Ascending aorta (tissue), 2 donors: ENCODE measurements around the gene EDNRB. TPM values are rescaled to one million over a fixed set of nuclear protein-coding genes. Genes with fewer than 3 reads are reported as not detected.

Source experiments
- DNase-seq, 2 donors: peaks; one replicate each; pipeline ENCODE4 v3.0.0-alpha.2; 2019; ENCODE audit warnings: low spot score in 2 of 2
- H3K27ac ChIP-seq, 2 donors: fragments of 200-600 bp; sonication (generic); one replicate each; pipeline ENCODE4 v1.5.1; 2016 to 2017; ENCODE audit warnings: mild to moderate bottlenecking in 1 of 2
- H3K27me3 ChIP-seq: fragments of 200-600 bp; sonication (generic); one replicate; pipeline ENCODE4 v1.5.1; 2017
- H3K36me3 ChIP-seq, 2 donors: fragments of 200-600 bp; sonication (generic); one replicate each; pipeline ENCODE4 v1.5.1; 2016
- H3K4me1 ChIP-seq, 2 donors: fragments of 200-600 bp; sonication (generic); one replicate each; pipeline ENCODE4 v1.5.1; 2016 to 2017; ENCODE audit warnings: mild to moderate bottlenecking in 1 of 2
- H3K4me3 ChIP-seq, 2 donors: fragments of 200-600 bp; sonication (generic); one replicate each; pipeline ENCODE4 v1.5.1; 2016 to 2017; ENCODE audit warnings: mild to moderate bottlenecking in 1 of 2
- H3K9me3 ChIP-seq, 2 donors: fragments of 200-600 bp; sonication (generic); one replicate each; pipeline ENCODE4 v1.5.1; 2016
- intact Hi-C: fragments of 100-400 bp; cut with DNase I; formaldehyde crosslinking; loops from one replicate; pipeline ENCODE4 v1.15.1; 2023
- total RNA-seq: library from RNA; depleted of rRNA; stranded (reverse); fragments of >200 nt; gene quantifications from one replicate; pipeline ENCODE4 v1.1.0, GENCODE V29; 2016
- TF ChIP-seq, protein P1 (sequence below), 3 experiments: fragments of 200-600 bp in 2 of 3; fragments of 450-650 bp in 1 of 3; sonication (generic) in 2 of 3; IDR thresholded peaks; one replicate each; pipeline ENCODE4 v1.5.1; 2016 to 2019; ENCODE audit warnings: antibody characterized with exemption in 3 of 3, mild to moderate bottlenecking in 1 of 3, moderate library complexity in 1 of 3

EDNRB gene
- total RNA-seq, 1 donor from 2014 or later, result 26.4 TPM

DNA sequence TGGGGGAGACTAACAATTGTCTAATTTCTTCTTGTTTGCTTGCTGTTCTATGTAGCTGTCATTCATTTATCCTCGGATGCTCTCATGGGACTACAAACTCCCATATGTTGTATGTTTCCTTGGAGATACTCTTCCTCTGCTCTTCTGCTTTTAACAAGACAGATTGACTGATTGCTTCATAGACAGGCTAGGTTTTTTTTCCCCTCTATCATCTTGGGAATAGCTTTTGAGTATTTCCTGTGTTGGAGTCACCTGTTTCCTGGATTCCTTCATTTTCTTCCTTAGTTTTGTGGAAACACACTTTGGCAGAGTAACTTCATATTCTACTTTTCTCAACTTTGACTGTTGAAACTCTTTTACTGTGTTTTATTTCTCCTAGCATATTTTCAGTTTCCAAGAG, 27.6 kb downstream of the EDNRB start:
- TF ChIP-seq, protein P1, sequence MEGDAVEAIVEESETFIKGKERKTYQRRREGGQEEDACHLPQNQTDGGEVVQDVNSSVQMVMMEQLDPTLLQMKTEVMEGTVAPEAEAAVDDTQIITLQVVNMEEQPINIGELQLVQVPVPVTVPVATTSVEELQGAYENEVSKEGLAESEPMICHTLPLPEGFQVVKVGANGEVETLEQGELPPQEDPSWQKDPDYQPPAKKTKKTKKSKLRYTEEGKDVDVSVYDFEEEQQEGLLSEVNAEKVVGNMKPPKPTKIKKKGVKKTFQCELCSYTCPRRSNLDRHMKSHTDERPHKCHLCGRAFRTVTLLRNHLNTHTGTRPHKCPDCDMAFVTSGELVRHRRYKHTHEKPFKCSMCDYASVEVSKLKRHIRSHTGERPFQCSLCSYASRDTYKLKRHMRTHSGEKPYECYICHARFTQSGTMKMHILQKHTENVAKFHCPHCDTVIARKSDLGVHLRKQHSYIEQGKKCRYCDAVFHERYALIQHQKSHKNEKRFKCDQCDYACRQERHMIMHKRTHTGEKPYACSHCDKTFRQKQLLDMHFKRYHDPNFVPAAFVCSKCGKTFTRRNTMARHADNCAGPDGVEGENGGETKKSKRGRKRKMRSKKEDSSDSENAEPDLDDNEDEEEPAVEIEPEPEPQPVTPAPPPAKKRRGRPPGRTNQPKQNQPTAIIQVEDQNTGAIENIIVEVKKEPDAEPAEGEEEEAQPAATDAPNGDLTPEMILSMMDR (IDR thresholded peaks at IDR 0.05), result no peak
- no peak for DNase-seq
- intact Hi-C loops, result no loop called here

DNA sequence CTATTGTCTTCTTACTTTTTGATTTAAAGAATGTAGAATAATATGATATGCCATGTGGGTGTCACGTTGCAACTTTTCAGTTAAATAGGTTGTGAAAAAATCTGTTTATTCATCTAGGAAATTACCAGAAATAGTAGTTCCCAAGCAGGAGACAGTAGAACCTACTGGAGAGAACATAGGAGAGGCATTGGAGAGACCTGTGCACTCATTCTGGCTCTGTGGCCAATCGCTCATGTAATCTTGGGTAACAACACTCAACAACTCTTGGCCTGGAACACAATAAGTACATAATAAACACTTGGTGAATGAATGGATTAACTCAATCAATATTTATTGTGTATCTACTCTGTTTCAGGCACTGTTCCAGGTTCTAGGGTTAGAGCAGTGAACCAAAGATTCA, 35.3 kb downstream of the EDNRB start:
- no peaks in the 10 kb centered on the region for H3K4me1 ChIP-seq
- H3K27ac ChIP-seq, result no peak overlapping the region
- TF ChIP-seq, protein P1 (IDR thresholded peaks at IDR 0.05), result no peak
- H3K27me3 ChIP-seq, result no peaks in the 10 kb centered on the region
- intact Hi-C loops, result no loop called here
- no peaks in the 10 kb centered on the region for H3K36me3 ChIP-seq
- no peak for DNase-seq
- H3K4me3 ChIP-seq, result no peak overlapping the region
- no peaks in the 10 kb centered on the region for H3K9me3 ChIP-seq

More for the DNA sequence above, 27.6 kb downstream of the EDNRB start:
- Histone ChIP-seq H3K36me3 (no peaks in the 10 kb centered on the region), H3K4me1 (no peaks in the 10 kb centered on the region), H3K9me3 (no peaks in the 10 kb centered on the region), H3K27me3 (no peaks in the 10 kb centered on the region), H3K4me3 (no peak overlapping the region), H3K27ac (no peak overlapping the region)

DNA sequence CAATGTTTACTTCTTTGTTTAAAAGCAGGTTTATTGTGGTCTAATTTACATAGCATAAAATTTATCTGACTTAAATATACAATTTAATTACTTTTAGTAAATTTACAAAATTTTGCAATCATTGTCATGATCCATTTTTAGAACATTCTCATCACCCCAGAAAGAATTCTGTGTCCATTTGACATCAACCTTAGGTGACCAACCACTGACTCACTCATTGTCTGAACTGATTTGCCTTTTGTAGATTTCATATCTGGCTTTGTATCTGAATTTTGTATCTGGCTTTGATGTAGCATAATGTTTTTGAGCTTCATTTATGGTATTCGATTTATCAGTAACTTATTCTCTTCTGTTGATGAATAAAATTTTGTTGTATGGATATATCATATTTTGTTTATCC, 40.4 kb downstream of the EDNRB start:
- TF ChIP-seq, protein P1 (IDR thresholded peaks at IDR 0.05), result no peak
- H3K27ac ChIP-seq, result no peak overlapping the region
- H3K27me3 ChIP-seq, result no peaks in the 10 kb centered on the region
- intact Hi-C loops, result no loop called here
- H3K36me3 ChIP-seq, result no peaks in the 10 kb centered on the region
- DNase-seq, result no peak
- no peaks in the 10 kb centered on the region for H3K4me1 ChIP-seq
- H3K9me3 ChIP-seq, result no peaks in the 10 kb centered on the region
- H3K4me3 ChIP-seq, result no peak overlapping the region

DNA sequence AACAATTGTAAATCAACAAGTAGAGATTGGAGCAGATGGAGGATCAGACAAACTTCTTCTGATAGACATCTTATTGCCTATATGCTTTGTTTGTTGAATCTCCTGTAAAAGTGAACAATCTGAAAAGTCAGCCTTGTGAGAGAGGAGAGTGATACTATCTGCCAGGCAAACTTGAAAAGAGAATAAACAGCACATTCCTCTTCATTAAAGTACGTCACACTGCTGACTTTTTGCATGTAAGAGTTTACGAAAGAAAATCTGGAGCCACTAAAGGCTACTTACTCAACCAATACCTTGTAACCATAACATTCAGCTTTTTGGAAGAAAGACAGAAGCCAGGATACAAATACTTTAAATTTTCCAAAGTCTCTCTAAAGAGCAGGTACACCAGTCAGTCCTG, 42.5 kb downstream of the EDNRB start:
- no peaks in the 10 kb centered on the region for H3K9me3 ChIP-seq
- H3K36me3 ChIP-seq, result no peaks in the 10 kb centered on the region
- H3K27ac ChIP-seq, result no peak overlapping the region
- no peaks in the 10 kb centered on the region for H3K4me1 ChIP-seq
- TF ChIP-seq, protein P1 (IDR thresholded peaks at IDR 0.05), result no peak
- no peaks in the 10 kb centered on the region for H3K27me3 ChIP-seq
- DNase-seq, result no peak
- intact Hi-C loops, result no loop called here
- H3K4me3 ChIP-seq, result no peak overlapping the region

DNA sequence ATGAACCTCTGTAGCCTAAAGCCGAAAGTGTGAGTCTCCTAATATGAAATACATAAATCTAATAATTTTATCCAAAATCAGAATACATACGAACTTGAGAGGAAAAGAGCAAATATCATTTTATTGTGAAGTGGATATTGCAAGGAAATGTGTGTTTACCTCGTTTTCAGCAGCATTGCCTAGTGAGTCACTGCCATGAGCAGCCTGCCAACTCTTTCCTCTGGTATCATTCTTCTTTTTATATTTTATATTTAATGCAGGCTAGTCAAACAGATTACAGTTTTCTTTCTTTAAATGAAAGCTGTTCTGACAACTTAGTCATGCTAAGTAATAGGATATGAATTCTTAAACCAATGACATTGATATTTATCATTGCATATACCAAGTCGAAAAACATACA, 44.2 kb downstream of the EDNRB start:
- Histone ChIP-seq H3K9me3 (no peaks in the 10 kb centered on the region), H3K27ac (no peak overlapping the region), H3K4me1 (no peaks in the 10 kb centered on the region), H3K36me3 (no peaks in the 10 kb centered on the region), H3K27me3 (no peaks in the 10 kb centered on the region), H3K4me3 (no peak overlapping the region)
- TF ChIP-seq, protein P1 (IDR thresholded peaks at IDR 0.05), result no peak
- intact Hi-C loops, result no loop called here
- no peak for DNase-seq

DNA sequence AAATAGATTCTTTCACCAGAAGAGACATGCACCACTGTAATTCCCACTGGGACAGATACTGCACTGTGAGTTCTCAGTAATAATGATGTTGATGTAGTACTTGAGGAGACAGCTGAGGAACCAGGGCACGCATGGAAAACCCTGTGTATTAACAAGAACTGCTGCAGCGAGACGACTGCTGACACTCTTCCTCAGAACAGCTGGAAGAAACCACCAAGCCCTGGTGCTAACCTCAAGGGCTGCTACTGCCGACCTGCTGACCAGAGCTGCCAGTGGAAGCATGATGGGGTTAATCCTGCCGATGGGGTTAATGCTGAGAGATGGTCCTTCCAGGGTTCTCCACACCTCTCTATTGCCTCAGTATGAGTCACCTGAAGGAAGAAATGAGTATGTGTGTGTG, 45.6 kb downstream of the EDNRB start:
- TF ChIP-seq, protein P1 (IDR thresholded peaks at IDR 0.05), result no peak
- no peaks in the 10 kb centered on the region for H3K27me3 ChIP-seq
- H3K36me3 ChIP-seq, result no peaks in the 10 kb centered on the region
- no peak overlapping the region for H3K4me3 ChIP-seq
- intact Hi-C loops, result no loop called here
- H3K27ac ChIP-seq, result no peak overlapping the region
- no peaks in the 10 kb centered on the region for H3K4me1 ChIP-seq
- no peaks in the 10 kb centered on the region for H3K9me3 ChIP-seq
- no peak for DNase-seq
